NCI-H526 treated with DMSO at 0.1 percent for 48 hours (cell line): ENCODE data around the gene RPS19BP1.

Experiments used
- DNase-seq: peaks from one replicate; lab custom pipeline; 2025; lab: John Stamatoyannopoulos, UW

Gene RPS19BP1

GRCh38 chr22:39532215-39533073 lies at the start of gene RPS19BP1:
RPS19BP1 (minus strand) TSS chr22:39532748; CDS start chr22:39532738, 10 bp downstream.
- DNase-seq = peak; percentile 96

- no peak for DNase-seq
Measured at GRCh38 chr22:39581303-39581702, 48.8 kb upstream of the RPS19BP1 start.

GRCh38 chr22:39580795-39581194 lies 48.2 kb upstream of the RPS19BP1 start:
- DNase-seq = no peak

- no peak for DNase-seq
Measured at GRCh38 chr22:39580006-39580441, 47.5 kb upstream of the RPS19BP1 start.

- no peak for DNase-seq
Measured at GRCh38 chr22:39577900-39578299, 45.4 kb upstream of the RPS19BP1 start.

GRCh38 chr22:39577366-39577765 lies 44.8 kb upstream of the RPS19BP1 start:
- no peak for DNase-seq

- DNase-seq = no peak
Measured at GRCh38 chr22:39576027-39576426, 43.5 kb upstream of the RPS19BP1 start.

GRCh38 chr22:39575552-39575825 lies 42.9 kb upstream of the RPS19BP1 start:
- DNase-seq = no peak

GRCh38 chr22:39574779-39575551 lies 42.4 kb upstream of the RPS19BP1 start:
- no peak for DNase-seq

GRCh38 chr22:39571538-39571937 lies 39.0 kb upstream of the RPS19BP1 start:
- no peak for DNase-seq

- DNase-seq = no peak
Measured at GRCh38 chr22:39570665-39571064, 38.1 kb upstream of the RPS19BP1 start, which contains the start of gene CACNA1I. CACNA1I (plus strand) TSS chr22:39570753; CDS start chr22:39570753, 0 bp downstream.

GRCh38 chr22:39570226-39570625 lies 37.7 kb upstream of the RPS19BP1 start:
- no peak for DNase-seq

GRCh38 chr22:39569066-39569465 lies 36.5 kb upstream of the RPS19BP1 start:
- no peak for DNase-seq

GRCh38 chr22:39568278-39568981 lies 35.9 kb upstream of the RPS19BP1 start:
- no peak for DNase-seq

- no peak for DNase-seq
Measured at GRCh38 chr22:39567135-39567946, 34.8 kb upstream of the RPS19BP1 start.

- DNase-seq = no peak
Measured at GRCh38 chr22:39565414-39565944, 32.9 kb upstream of the RPS19BP1 start.

- DNase-seq = no peak
Measured at GRCh38 chr22:39563571-39564428, 31.3 kb upstream of the RPS19BP1 start.

GRCh38 chr22:39562839-39563489 lies 30.4 kb upstream of the RPS19BP1 start:
- DNase-seq = no peak

- no peak for DNase-seq
Measured at GRCh38 chr22:39560127-39560526, 27.6 kb upstream of the RPS19BP1 start.
